Measurements from ENCODE around the gene TEKT5.

TEKT5 gene

GRCh38 chr16:10676284-10676683, 18.4 kb downstream of the TEKT5 start:
- TF ChIP-seq GABPA (IDR thresholded peaks at IDR 0.05; ENCODE audit: low read depth), result no peak
- TF ChIP-seq POLR2AphosphoS5 (IDR thresholded peaks at IDR 0.05; ENCODE audit: low read depth), result no peak
- TF ChIP-seq SPI1 (IDR thresholded peaks at IDR 0.05; ENCODE audit: borderline replicate concordance, low read depth), result no peak
- no peak for TF ChIP-seq CTCF (IDR thresholded peaks at IDR 0.05; ENCODE audit: insufficient read depth, low read length)
- no peak for TF ChIP-seq REST (IDR thresholded peaks at IDR 0.05; ENCODE audit: insufficient replicate concordance, low read depth)
- DNase-seq (ENCODE audit: low read depth in 1 of 2, low spot score in 1 of 2), result no peak
- H3K27ac ChIP-seq (replicated peaks), result no peak overlapping the region
- H3K27me3 ChIP-seq (ENCODE audit: insufficient read depth, poor library complexity, severe bottlenecking), result no peaks in the 10 kb centered on the region
- H3K4me3 ChIP-seq (replicated peaks; ENCODE audit: insufficient read depth, low read length), result no peak overlapping the region

- Histone ChIP-seq H3K27ac (replicated peaks) (no peak overlapping the region), H3K27me3 (ENCODE audit: insufficient read depth, poor library complexity, severe bottlenecking) (no peaks in the 10 kb centered on the region), H3K4me3 (replicated peaks; ENCODE audit: insufficient read depth, low read length) (no peak overlapping the region)
- no peak for TF ChIP-seq POLR2AphosphoS5 (IDR thresholded peaks at IDR 0.05; ENCODE audit: low read depth)
- no peak for TF ChIP-seq SPI1 (IDR thresholded peaks at IDR 0.05; ENCODE audit: borderline replicate concordance, low read depth)
- TF ChIP-seq REST (IDR thresholded peaks at IDR 0.05; ENCODE audit: insufficient replicate concordance, low read depth), result no peak
- no peak for TF ChIP-seq GABPA (IDR thresholded peaks at IDR 0.05; ENCODE audit: low read depth)
- TF ChIP-seq CTCF (IDR thresholded peaks at IDR 0.05; ENCODE audit: insufficient read depth, low read length), result no peak
- DNase-seq (ENCODE audit: low read depth in 1 of 2, low spot score in 1 of 2), result no peak
Measured at GRCh38 chr16:10675861-10676260, 18.9 kb downstream of the TEKT5 start.

GRCh38 chr16:10675216-10675615, 19.5 kb downstream of the TEKT5 start:
- Histone ChIP-seq H3K27me3 (ENCODE audit: insufficient read depth, poor library complexity, severe bottlenecking) (no peaks in the 10 kb centered on the region), H3K4me3 (replicated peaks; ENCODE audit: insufficient read depth, low read length) (no peak overlapping the region), H3K27ac (replicated peaks) (no peak overlapping the region)
- TF ChIP-seq POLR2AphosphoS5 (IDR thresholded peaks at IDR 0.05; ENCODE audit: low read depth) (no peak), REST (IDR thresholded peaks at IDR 0.05; ENCODE audit: insufficient replicate concordance, low read depth) (no peak), CTCF (IDR thresholded peaks at IDR 0.05; ENCODE audit: insufficient read depth, low read length) (no peak), SPI1 (IDR thresholded peaks at IDR 0.05; ENCODE audit: borderline replicate concordance, low read depth) (no peak), GABPA (IDR thresholded peaks at IDR 0.05; ENCODE audit: low read depth) (no peak)
- DNase-seq (ENCODE audit: low read depth in 1 of 2, low spot score in 1 of 2), result no peak
